Measurements from ENCODE around the gene FXYD2.

DNA sequence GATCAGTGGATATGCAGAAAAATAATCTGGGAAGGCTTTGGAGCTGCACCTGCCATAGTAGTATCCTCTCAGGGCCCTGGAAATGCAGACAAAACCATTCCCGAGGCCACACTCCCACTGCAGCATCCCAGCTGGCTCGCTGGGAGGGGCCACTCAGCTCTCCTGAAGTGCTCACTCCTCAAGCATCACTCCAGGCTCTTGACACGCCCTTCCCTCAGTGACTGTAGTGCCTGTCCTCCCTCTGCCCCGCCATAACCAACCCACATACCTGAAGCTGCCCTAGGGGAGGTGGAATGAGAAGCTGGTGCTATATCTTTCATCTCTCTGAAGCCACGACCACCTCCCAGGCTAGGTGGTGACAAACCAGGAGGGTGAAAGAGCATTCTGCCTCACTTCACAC, 32.3 kb downstream of the FXYD2 start:
- no peak for TF ChIP-seq POLR2A (IDR thresholded peaks at IDR 0.05; ENCODE audit: low read depth, low read length)
- TF ChIP-seq POLR2AphosphoS5 (IDR thresholded peaks at IDR 0.05; ENCODE audit: low read depth, low read length) = no peak
- no peak for TF ChIP-seq TAF1 (IDR thresholded peaks at IDR 0.05; ENCODE audit: borderline replicate concordance, low read depth, low read length)
